Stimulated activated CD4-positive, alpha-beta T cell treated with anti-CD3 and anti-CD28 coated beads, Interleukin-15, amount 100 ng/mL, for 24 hours (primary cell): ENCODE results near the gene PHLDA1.
A peak's percentile ranks its signal among the peaks of the same experiment; 100 is the strongest.
"Not testable (repeated sequence)": the region's sequence is repeated elsewhere in the genome, so short reads cannot be mapped to it uniquely, and the experiment has no call there.

ENCODE experiments used
- DNase-seq: peaks from one replicate; pipeline ENCODE4 v3.0.0-alpha.2; 2020

PHLDA1 gene

DNA sequence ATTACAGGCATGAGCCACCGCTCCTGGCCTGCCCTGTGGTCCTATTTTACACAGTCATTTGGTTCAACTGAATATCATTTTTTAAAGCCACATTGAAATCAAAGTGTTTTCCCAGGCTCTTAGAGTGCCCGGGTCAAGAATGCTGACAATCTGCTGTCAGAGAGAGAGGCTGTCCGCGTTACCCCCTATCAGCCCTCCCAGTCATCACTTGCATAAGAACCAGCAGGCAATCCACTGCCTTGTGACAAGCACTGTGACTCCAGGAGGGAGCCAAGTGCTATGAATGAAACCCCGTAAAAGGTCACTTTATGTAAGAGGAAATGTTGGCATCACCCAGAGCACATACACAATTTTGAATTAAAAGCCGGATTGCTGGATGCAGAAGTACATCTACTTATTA is 13.5 kb downstream of the PHLDA1 start:
- DNase-seq: no peak

DNA sequence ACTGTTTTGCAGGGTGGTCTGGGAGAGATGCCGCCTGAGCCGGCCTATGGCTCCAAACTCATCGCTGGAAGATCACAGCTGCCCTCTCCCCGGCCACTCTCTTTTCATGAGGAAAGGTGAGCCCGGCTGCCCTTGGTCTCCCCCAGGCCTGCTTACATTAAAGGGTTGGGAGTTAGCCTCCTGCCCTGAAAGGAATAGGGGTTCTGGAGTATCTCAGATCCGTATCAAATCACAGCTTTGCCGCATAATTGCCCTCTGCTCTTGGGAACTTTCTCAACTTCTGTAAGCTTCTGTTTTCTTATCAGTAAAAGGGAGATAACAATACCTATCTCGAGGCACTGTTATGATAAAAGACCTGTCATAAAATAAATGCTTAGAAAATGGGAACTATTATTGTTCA is 17.6 kb downstream of the PHLDA1 start:
- no peak for DNase-seq

DNA sequence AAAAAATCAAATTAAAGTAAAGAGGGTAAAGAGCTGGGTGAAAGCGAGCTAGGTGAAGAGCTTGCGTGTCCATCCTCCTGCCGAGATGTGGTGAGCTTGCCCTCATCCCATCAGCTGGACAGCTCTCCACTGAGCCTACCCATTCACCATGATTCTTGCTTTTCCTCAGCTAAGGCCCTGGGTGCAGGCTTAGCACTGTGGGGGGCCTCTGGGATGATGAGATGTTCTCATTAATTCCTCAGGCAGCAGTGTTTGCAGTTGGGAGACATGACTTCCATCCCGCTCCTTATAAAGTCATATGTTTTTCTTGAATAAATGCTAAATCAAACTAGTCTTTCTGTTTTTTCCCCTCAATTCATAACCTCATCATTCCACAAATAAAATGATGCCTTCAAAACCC is 18.0 kb downstream of the PHLDA1 start:
- no peak for DNase-seq

DNA sequence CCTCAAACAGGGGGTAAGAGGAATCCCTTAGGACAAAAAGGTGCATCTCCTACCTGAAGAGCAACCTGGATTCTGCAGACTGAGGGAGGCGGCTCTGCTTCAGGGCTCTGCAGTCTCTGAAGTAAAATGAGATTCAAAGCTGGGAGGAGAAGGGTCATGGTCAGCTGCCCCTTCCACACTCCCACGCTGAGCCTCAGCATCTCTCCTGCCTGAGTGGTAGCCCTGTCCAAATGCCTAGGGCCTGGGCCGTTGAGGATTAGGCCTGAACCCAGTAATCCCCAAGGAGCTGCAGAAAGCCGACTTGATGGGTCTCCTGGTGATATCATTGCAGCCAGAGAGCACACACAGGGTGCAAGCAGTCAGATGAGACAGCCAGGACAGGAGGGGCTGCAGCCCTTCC is 18.9 kb downstream of the PHLDA1 start:
- DNase-seq: no peak

DNA sequence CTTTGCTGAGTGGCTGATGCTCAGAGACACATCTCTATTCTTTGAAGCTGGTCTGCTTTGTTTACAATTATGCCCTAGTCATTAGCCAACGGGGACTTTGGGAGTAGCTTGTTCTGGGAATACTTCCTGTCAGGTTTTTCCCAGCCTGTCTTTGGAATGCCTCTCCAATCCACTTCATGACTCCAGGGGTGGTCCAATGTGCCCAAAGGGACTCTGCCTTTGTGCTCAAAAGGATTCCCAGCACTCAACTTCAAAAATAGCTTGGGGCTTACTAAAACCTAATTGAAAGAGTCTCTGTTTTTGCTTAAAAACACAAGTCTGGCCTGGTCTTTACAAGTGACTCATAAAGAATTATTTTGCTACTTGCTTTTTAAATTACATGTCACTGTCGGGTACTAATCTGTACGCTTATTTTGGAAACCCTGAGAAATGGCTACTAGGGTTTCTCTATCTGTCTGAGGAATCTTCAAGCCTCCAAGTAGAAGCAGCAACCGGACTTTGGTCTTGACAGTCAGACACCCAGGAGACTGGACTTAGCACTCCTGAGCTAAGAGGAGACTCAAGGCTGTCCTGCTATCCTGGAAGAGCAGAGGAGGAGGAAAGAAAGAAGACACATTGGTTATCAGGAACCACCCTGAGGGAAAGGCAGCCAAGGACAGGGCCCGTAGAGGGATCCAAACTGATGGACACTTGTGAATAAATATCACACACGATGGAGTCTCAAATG is 20.7 kb downstream of the PHLDA1 start:
- no peak for DNase-seq

DNA sequence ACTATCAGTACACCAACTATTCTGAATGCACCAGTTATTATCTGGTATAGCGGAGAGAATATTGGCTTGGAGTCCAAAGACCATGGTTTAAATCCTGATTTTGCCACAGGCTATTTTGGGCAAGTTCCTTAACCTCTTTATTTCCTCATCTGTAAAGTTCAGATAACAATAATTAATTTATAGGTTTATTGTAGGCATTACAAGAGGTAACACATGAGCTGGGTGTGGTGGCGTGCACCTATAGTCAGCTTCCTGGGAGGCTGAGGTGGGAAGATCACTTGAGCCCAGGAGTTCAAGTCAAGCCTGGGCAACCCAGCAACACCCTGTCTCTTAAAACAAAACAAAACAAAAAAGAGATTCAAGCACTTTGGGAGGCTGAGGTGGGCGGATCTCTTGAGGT is 23.1 kb downstream of the PHLDA1 start:
- no peak for DNase-seq

DNA sequence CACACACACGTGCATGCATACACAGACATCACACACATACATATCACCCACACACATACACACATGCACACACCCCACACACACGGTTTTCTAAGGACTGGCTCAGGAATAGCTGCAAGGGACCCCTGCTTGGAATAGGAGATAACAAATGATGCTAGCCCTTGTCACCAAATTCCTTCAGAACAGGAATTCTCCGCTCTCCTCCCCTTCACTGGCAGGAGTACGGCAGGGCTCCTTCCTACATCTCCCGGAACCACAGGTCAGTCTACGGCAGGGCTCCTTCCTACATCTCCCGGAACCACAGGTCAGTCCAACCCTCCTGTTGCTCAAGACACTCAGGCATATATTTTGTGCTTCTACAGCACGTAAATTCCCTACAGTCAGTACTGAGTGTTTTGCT is 23.9 kb downstream of the PHLDA1 start:
- DNase-seq: no peak

DNA sequence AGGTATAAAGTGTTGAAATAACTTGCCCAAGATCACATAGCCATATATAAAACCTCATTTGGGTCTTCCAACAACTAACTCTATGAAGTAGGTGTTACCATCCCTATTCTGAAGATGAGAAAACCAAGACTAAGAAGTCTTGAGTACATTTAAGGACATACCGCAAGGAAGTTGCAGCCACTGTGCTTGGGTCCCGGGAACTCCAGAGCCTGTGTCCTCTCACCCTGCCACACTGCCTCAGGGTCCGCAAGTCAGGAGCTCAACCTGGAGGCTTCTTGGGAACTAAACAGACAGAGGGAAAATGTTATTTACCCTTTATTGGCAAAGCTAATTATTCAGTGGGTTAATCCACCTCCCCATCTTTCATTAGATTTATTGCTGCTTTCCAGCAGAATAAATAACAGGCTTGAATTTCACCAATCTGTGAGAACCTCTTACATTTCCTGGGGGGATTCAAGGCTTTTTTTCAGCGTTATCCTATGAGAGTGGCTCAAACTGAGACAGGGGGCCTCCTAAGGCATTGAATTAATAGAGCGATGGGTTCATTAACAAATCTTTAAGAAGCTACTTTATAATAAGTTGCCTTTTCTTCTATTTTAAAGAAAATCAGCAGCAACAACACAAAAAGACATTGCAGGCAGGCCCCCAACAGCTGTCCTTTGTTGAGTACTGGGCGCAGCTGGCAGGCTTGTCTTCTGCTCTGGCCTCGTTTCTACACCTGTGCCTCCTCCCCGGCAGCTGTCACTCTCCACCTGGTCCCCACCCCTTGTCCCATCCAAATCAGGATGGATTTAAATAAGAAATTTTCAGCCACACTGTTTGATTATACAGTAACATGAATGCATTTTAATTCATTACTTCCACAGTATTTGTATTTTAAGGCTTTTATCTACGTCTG is 25.3 kb downstream of the PHLDA1 start:
- DNase-seq: no peak

DNA sequence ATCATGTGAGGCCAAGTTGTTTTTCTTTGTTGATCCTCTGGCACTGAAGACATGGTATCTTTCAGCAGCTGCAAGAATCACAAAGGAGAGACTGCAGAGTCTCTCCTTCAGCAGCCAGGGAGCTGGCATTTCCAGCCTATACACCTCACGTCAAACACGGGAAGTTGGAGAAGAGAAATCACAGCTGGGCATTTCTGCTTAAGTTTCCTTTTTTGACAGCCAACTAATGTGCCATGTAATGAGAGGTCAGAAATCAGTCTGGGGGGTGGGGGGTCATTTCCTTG is 28.3 kb downstream of the PHLDA1 start:
- no peak for DNase-seq

DNA sequence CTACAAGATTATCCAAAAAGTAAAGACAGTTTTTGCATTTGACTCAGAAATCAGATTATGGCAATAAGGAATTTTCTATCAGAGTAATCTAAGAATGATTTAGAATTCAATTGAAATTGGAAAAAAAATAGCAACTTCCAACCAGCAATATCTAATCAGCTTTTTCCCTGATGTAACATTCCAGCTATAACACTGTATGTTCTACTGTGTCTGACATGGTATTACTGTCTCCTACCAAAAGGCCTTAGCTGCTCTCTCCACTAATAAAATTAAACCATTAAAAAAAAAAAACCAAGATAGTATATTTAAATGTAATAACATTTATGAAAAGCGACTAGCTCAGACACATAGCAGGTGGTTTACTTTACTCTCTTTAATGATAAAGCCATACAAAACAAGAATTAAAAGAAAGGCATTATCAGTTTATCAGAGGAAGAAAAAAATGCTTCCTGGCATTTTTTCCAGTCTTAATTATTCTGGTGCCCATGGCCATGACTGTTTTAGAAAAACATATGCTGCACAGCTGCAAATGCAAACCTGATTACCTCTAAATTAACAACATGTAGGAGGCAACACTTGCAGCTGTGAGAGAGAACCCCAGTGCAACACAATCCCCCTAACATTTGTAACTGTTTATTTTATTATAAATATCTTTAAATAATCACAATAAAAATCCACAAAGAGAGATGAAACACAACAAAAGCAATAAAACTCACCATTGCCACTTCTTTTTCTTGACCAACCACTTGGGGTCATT is 28.8 kb downstream of the PHLDA1 start:
- DNase-seq: no peak

DNA sequence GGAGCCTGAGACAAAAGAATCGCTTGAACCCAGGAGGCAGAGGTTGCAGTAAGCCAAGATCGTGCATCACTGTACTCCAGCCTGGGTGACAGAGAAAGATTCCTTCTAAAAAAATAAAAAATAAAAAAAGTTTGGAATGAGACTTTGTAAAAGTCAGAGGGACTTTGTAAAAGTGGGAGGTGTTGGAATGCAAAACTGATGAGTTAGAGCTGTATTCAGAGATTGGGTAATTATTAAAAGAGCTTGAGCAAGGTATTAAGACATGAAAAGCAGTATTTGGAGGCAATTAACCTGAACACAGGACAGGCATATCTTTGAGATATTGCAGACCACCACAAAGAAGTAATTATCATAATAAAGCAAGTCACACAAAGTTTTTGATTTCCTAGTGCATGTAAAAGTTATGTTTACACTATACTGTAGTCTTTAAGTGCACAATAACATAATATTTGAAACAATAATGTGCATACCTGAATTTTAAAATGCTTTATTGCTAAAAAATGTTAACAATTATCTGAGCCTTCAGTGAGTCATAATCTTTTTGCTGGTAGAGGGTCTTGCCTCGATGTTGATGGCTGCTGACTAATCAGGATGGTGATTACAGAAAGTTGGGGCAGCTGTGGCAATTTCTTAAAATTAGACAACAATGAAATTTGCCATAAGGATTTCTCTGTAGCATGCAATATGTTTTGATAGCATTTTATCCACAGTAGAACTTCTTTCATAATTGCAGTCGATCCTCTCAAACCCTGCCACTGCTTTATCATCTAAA is 33.1 kb downstream of the PHLDA1 start:
- no peak for DNase-seq

DNA sequence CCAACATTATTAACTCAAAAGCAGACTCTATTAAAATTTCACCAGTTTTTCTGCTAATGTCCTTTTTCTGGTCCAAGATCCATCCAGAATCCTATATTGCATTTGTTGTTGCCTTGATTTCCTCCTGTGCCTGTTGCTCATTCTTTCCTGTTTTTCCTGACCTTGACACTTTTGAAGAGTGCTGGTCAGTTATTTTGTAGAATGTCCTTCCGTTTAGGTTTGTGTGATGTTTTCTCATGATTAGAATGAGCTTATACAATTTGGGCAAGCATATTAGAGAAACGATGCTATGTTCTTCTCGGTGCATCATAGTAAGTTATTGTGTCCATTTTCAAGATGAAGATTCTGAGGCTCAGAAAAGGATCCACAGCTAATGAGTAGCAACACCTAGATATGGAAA is 33.9 kb downstream of the PHLDA1 start:
- no peak for DNase-seq

DNA sequence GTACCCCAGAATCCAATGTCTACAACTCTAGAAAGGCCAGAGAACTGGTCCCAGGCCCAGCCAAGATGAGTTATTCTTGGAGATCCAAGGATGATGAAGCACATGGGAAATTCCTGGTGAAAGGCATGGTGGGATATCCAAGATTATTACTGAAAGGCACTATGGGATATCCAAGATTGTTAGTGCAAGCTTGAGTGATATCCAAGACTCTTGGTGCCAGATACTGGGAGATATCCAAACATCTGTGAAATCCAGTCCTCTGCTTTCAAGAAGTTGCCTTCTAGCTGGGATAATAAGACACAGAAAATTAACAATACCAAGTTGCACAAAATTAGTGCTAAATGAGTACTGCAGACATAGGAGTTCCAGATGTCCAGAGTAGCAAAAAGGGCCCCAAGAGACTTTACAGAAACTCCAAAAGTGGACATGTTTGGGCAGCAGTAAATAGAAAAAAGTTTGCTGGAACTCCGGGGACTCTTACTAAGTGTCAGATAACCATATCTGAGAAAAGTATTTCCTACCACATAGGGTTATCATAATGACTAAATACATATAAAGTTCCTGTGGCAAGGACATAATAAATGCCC is 34.6 kb downstream of the PHLDA1 start:
- no peak for DNase-seq

DNA sequence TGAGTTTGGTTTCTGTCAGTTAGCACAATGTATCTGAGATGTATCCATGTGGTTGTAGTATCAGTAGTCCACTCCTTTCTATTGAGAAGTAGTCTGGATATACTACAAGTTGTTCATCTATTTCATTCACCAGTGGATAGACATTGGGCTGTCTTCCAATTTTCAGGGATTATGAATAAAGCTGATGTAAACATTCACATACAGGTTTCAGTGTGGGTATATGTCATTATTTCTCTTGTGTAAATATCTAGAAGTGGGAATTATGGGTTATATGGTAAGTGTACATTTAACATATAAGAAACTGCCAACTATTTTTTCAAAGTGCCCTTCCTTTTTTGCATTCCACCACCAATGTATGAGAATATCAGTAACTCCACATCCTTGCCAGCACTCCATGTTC is 35.9 kb downstream of the PHLDA1 start:
- no peak for DNase-seq

DNA sequence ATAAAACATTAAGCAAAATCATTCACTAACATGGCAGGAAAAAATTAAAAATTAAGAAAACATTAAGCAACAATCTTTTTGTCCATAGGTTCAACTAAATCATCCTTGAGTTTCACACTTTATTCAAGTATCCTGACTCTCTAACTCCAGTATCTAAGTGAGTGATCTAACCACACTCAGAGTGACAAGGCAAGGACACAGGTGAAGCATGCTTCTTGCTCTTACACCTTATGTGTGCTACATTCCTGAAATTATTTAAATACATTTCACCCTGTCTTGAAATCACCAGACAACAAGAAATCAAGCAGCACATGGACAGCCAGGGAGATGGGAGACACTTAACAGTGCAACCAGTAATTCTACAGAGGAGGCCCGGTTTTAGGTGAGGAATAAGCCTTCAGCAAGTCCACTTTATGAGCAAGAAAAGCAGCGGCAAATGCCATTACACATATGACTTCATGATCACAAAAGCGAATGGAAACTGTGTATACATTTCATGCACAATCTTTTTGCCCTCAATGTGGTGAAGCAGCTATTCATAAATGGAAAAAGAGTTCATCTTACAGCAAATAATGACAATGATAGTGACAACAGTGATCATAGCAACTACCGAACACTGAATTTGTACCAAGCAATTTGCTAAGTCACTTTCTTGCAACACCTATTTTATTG is 37.4 kb downstream of the PHLDA1 start:
- peak; percentile 31 for DNase-seq

DNA sequence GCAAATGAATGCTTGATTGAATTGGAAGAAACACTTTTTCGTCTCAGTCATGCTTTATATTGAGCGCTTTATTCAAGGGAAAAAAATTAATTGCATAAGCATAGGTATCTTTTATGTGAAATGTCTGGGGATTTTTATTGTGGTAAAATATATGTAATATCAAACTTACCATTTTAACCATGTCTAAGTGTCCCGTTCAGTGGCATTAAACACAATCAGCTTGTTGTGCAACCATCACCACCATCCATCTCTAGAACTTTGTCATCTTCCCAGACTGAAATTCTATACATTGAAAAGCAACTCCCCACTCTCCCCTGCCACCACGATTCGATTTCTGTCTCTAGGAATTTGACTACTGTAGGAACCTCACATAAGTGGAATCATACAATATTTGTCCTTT is 39.8 kb downstream of the PHLDA1 start:
- no peak for DNase-seq

DNA sequence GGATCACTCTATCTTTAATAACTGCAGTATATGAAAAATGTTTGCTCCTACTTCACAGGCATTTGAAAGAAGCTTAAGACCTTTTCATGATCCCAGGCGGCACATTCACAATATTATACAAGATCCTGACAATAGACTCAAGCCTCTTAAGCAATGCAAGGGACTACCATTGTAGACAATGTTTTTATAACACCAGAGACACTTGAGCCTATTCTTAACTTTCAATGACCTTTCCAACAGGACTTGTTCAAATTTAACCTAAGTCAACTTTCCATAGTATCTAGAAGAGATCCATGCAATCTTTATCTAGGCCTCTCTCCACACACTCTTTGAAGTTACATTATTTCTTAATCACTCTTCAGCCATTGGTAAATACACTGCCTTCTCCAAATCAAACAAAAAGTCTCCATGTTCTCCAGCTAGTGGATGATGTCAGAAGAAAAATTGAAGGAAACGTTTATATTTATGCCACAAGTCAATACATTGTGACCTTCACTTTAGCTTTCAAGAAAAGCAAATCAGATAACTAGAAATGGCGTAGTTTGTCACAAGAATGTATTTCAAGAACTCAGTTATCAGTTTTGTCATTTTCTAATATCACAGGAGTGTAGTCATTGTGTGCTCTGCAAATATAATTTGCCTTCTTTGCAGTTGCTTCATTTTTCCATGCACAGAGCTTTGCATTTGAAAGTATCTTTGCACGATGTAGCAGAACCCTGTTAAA is 41.2 kb downstream of the PHLDA1 start:
- DNase-seq: no peak

DNA sequence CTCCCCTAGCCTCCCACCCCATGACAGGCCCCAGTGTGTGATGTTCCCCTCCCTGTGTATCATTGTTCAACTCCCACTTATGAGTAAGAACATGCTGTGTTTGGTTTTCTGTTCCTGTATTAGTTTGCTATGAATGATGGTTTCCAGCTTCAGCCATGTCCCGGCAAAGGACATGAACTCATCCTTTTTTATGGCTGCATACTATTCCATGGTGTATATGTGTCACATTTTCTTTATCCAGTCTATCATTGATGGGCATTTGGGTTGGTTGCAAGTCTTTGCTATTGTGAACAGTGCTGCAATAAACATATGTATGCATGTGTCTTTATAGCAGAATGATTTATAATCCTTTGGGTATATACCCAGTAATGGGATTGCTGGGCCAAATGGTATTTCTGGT is 43.9 kb downstream of the PHLDA1 start:
- DNase-seq: not testable (repeated sequence)

DNA sequence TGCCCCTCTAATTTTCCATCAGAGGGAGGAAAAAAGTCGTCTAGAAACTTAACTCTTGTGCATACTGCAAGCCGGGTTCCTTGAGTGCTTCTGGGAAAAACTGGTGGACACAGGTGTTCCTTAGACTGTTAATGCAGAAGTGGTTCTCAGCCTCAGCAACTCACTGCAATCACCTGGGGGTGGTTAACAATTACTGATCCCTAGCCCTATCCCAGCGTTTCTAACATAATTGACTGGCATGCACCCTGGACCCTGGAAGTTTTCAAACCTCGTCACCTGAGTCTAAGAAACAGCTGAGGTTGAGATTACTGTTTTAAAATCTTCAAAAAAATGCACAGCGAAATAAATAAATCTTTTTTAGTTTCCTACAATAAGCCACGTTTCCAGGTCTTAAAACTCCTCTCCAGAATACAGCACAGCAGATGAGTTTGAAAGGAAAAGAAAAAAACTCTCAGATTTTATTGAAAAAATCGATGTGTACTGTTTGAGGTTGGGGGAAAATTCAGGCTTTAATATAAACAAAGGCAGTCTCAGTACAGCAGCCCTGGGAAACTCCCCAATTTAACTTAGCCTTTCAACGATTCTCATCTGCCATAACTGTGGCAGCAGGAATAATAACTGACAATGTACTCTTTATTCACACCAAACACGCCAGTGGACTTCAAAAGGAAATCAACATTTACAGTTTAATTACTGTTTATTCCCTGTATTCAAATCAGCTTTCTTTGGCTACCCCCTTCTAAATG is 45.4 kb downstream of the PHLDA1 start:
- DNase-seq: no peak

DNA sequence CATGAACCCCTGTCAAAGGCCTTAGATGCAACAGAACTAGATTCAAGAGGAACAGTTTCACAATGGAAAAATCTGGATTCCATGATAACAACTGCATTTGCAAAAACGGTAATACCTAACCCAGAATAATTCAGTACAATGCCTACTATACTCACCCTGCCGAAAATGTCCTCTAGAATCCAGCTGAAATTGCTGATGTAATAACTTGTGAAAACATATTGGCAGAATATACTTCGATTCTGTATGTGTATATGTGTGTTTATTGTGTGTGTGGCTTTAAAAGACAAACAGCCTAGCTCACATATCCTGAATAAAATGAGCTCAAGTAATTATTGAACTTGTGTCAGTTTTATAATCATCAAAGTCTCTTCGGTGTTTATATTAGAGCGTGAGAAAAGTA is 46.0 kb downstream of the PHLDA1 start:
- no peak for DNase-seq
